Measurements from ENCODE around the gene STIM1. TPM values are rescaled to one million over a fixed set of nuclear protein-coding genes. Genes with fewer than 3 reads are reported as not detected.

The STIM1 gene
- total RNA-seq, 1 donor from 2014 or later = 9.6 TPM

DNA sequence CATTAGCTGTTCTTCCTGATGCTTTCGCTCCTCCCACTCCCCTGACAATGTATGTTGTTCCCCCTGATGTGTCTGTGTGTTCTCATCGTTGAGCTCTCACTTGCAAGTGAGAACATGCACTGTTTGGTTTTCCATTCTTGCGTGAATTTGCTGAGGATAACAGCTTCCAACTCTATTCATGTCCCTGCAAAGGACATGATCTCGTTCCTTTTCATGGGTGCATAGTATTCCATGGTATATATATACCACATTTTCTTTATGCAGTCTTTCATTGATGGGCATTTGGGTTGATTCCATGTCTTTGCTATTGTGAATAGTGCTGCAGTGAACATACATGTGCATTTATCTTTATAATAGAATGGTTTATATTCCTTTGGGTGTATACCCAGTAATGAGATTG lies 180.5 kb downstream of the STIM1 start:
- TF ChIP-seq, protein P1, sequence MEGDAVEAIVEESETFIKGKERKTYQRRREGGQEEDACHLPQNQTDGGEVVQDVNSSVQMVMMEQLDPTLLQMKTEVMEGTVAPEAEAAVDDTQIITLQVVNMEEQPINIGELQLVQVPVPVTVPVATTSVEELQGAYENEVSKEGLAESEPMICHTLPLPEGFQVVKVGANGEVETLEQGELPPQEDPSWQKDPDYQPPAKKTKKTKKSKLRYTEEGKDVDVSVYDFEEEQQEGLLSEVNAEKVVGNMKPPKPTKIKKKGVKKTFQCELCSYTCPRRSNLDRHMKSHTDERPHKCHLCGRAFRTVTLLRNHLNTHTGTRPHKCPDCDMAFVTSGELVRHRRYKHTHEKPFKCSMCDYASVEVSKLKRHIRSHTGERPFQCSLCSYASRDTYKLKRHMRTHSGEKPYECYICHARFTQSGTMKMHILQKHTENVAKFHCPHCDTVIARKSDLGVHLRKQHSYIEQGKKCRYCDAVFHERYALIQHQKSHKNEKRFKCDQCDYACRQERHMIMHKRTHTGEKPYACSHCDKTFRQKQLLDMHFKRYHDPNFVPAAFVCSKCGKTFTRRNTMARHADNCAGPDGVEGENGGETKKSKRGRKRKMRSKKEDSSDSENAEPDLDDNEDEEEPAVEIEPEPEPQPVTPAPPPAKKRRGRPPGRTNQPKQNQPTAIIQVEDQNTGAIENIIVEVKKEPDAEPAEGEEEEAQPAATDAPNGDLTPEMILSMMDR (IDR thresholded peaks at IDR 0.05; ENCODE audit: partially characterized antibody, unreplicated experiment) = no peak
- H3K9me3 Mint-ChIP-seq (ENCODE audit: unreplicated experiment) = no peaks in the 10 kb centered on the region
- H3K4me1 Mint-ChIP-seq (ENCODE audit: low read depth, unreplicated experiment) = no peaks in the 10 kb centered on the region
- no peaks in the 10 kb centered on the region for H3K36me3 Mint-ChIP-seq (ENCODE audit: unreplicated experiment)
- no peak overlapping the region for H3K27ac Mint-ChIP-seq (ENCODE audit: unreplicated experiment)
- no peak for DNase-seq
- no peak overlapping the region for H3K4me3 Mint-ChIP-seq (ENCODE audit: unreplicated experiment)
- peaks cover 2% of the 10 kb centered on the region for H3K27me3 Mint-ChIP-seq (ENCODE audit: unreplicated experiment)

- Mint-ChIP-seq H3K36me3 (ENCODE audit: unreplicated experiment) (no peaks in the 10 kb centered on the region), H3K27ac (ENCODE audit: unreplicated experiment) (no peak overlapping the region), H3K4me3 (ENCODE audit: unreplicated experiment) (no peak overlapping the region), H3K9me3 (ENCODE audit: unreplicated experiment) (no peaks in the 10 kb centered on the region), H3K27me3 (ENCODE audit: unreplicated experiment) (no peaks in the 10 kb centered on the region), H3K4me1 (ENCODE audit: low read depth, unreplicated experiment) (no peaks in the 10 kb centered on the region)
- no peak for DNase-seq
- TF ChIP-seq, protein P1 (IDR thresholded peaks at IDR 0.05; ENCODE audit: partially characterized antibody, unreplicated experiment) = no peak
Measured at GRCh38 chr11:4039011-4039410, 183.5 kb downstream of the STIM1 start.

DNA sequence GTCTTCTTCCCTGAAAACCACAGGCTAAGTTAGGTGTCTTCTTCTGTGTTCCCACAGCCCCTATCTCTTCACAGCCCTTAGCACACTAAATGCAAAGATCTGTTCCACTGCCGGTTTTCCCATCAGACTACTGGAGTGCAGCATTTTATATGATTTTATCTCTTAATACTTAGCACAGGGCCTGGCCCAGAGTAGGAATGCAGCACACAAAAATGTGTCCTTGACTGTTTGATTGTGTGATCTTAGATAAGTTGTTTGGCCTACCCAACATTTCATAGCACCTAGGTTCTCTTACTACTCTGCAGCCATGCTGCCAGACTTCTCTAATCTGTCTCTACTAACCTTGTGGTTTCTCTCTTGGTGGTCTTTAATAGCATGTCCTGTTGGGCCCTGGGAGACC lies 185.0 kb downstream of the STIM1 start:
- TF ChIP-seq, protein P1 (IDR thresholded peaks at IDR 0.05; ENCODE audit: partially characterized antibody, unreplicated experiment) = no peak
- Mint-ChIP-seq H3K36me3 (ENCODE audit: unreplicated experiment) (no peaks in the 10 kb centered on the region), H3K4me1 (ENCODE audit: low read depth, unreplicated experiment) (no peaks in the 10 kb centered on the region), H3K27me3 (ENCODE audit: unreplicated experiment) (no peaks in the 10 kb centered on the region), H3K9me3 (ENCODE audit: unreplicated experiment) (no peaks in the 10 kb centered on the region), H3K4me3 (ENCODE audit: unreplicated experiment) (no peak overlapping the region), H3K27ac (ENCODE audit: unreplicated experiment) (no peak overlapping the region)
- DNase-seq = no peak

DNA sequence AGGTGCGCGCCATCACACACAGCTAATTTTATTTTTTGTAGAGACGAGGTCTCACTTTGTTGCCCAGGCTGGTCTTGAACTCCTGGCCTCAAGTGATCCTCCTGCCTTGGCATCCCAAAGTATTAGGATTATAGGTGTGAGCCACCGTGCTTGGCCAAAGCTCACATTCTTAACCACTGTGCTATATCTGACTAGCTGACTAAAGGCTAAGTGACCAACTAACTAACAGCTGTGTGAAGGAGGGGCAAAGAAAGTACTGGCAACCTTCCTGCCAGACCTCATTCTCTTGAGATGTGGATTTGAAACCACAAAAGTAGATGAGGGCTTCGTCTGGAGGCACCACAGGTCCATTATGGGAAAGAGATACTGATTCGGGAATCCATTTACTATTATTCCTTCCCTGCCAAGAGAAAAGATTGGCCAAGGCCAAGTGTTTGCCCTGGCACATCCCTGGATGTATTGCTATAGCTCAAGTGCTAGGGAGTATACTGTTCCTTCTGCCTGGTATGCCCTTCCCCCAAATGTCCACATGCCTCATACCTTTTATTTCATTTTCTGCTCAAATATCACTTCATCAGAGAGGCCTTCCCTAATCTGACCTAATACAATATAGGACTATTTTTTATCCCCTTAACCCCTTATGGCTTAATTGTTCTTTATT lies 186.4 kb downstream of the STIM1 start:
- Mint-ChIP-seq H3K4me3 (ENCODE audit: unreplicated experiment) (no peak overlapping the region), H3K27ac (ENCODE audit: unreplicated experiment) (no peak overlapping the region), H3K36me3 (ENCODE audit: unreplicated experiment) (no peaks in the 10 kb centered on the region), H3K27me3 (ENCODE audit: unreplicated experiment) (no peaks in the 10 kb centered on the region), H3K9me3 (ENCODE audit: unreplicated experiment) (no peaks in the 10 kb centered on the region), H3K4me1 (ENCODE audit: low read depth, unreplicated experiment) (no peaks in the 10 kb centered on the region)
- TF ChIP-seq, protein P1 (IDR thresholded peaks at IDR 0.05; ENCODE audit: partially characterized antibody, unreplicated experiment) = no peak
- no peak for DNase-seq

DNA sequence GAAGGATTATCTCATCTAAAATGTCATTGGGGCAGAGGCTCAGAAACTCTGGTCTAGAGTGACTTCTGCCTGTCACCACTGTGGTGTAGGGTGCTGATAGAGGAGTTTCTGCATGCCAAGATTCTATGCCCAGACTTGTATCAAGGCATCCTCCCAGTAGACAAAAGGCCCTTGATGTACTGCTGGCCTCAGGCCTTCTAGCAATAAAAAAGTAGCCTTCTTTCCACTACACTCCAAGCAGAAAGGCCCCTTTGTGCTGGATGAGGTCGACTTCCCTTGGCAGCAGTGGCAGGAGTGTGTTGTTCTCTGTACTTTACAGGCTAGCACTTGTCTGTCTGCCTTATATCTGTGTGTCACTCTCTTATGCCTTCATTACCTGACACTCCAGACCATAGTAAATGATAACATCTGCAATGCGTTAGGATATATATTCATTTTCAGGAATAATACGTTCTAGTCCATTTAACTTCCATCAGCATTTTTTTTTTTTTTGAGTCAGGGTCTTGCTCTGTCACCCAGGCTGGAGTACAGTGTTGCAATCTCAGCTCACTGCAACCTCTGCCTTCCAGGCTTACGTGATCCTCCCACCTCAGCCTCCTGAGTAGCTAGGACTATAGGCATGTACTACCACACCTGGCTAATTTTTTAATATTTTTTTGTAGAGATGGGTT lies 189.6 kb downstream of the STIM1 start:
- H3K27ac Mint-ChIP-seq (ENCODE audit: unreplicated experiment) = no peak overlapping the region
- DNase-seq = no peak

More for the DNA sequence above, 189.6 kb downstream of the STIM1 start:
- H3K36me3 Mint-ChIP-seq (ENCODE audit: unreplicated experiment) = no peaks in the 10 kb centered on the region
- H3K9me3 Mint-ChIP-seq (ENCODE audit: unreplicated experiment) = no peaks in the 10 kb centered on the region
- TF ChIP-seq, protein P1 (IDR thresholded peaks at IDR 0.05; ENCODE audit: partially characterized antibody, unreplicated experiment) = no peak
- H3K27me3 Mint-ChIP-seq (ENCODE audit: unreplicated experiment) = no peaks in the 10 kb centered on the region
- no peaks in the 10 kb centered on the region for H3K4me1 Mint-ChIP-seq (ENCODE audit: low read depth, unreplicated experiment)
- H3K4me3 Mint-ChIP-seq (ENCODE audit: unreplicated experiment) = no peak overlapping the region
